HCT116 (cell line): Measurements from ENCODE around the gene ISCA2. TPM values are rescaled to one million over a fixed set of nuclear protein-coding genes. Genes with fewer than 3 reads are reported as not detected.

ENCODE experiments used
- ATAC-seq: fragments of 200-7000 bp; cut with Tn5 transposase; 2 replicates; pipeline ENCODE4 v1.9.1; 2020; ENCODE audit warnings: mild to moderate bottlenecking, moderate library complexity
- BruUV-seq: library from RNA; stranded (reverse); fragments of 400-500 nt; replicated peaks from 2 replicates; lab custom pipeline; 2021; lab: Mats Ljungman, UMichigan
- CTCF ChIA-PET: fragments of 300-600 bp; sonication (Branson Sonifier 250); formaldehyde crosslinking; loops from one replicate; lab custom pipeline; 2021; ENCODE audit warnings: antibody characterized with exemption; lab: Charles Lee
- POLR2A ChIA-PET: fragments of 300-600, 350-600 bp; sonication (Branson Sonifier 250); formaldehyde crosslinking; loops from one replicate; lab custom pipeline; 2021; ENCODE audit warnings: antibody characterized with exemption; lab: Charles Lee
- RAD21 ChIA-PET, 2 experiments: fragments of 300-600 bp; sonication (Branson Sonifier 250); formaldehyde crosslinking; loops; one replicate each; lab custom pipeline; 2023; ENCODE audit warnings: low total read pairs in 2 of 2; ENCODE audit not compliant: uncharacterized antibody in 2 of 2, unreplicated experiment in 2 of 2, low non-redundant PET in 1 of 2; lab: Charles Lee
- DNase-seq: peaks from one replicate; pipeline ENCODE4 v3.0.0-alpha.2; 2010; ENCODE audit warnings: low read depth, low spot score
- H2AFZ ChIP-seq: fragments of 200-600 bp; shearing (Covaris generic), sonication (generic); 2 replicates; pipeline ENCODE4 v1.6.1; 2017; ENCODE audit warnings: low read depth, mixed run types, mixed read lengths, antibody characterized with exemption, low read length; ENCODE audit not compliant: poor library complexity, severe bottlenecking
- H3K27ac ChIP-seq: 2 replicates; pipeline ENCODE4 v1.5.1; 2012; ENCODE audit warnings: low read depth, low read length
- H3K27me3 ChIP-seq: fragments of 200-600 bp; sonication (generic); 2 replicates; pipeline ENCODE4 v1.6.1; 2016; ENCODE audit warnings: mixed run types, low read length, mixed read lengths; ENCODE audit not compliant: insufficient read depth
- H3K36me3 ChIP-seq, 2 experiments: fragments of 200-500 bp in 1 of 2; fragments of 200-600 bp in 1 of 2; sonication (Bioruptor generic) in 1 of 2; sonication (generic) in 1 of 2; 2 replicates each; pipeline versions ENCODE4 v1.5.1 to v1.6.1; 2014 to 2016; ENCODE audit warnings: low read length in 2 of 2, inconsistent platforms in 1 of 2, mixed read lengths in 1 of 2, mixed run types in 1 of 2; ENCODE audit not compliant: insufficient read depth in 2 of 2, control insufficient read depth in 1 of 2
- H3K4me1 ChIP-seq, 2 experiments: fragments of 200-600 bp in 1 of 2; sonication (generic) in 1 of 2; 2 replicates each; pipeline versions ENCODE4 v1.5.1 to v1.6.1; 2012 to 2017; ENCODE audit warnings: low read length in 2 of 2, inconsistent platforms in 1 of 2, mild to moderate bottlenecking in 1 of 2, mixed read lengths in 1 of 2, mixed run types in 1 of 2, moderate library complexity in 1 of 2; ENCODE audit not compliant: insufficient read depth in 2 of 2, control insufficient read depth in 1 of 2
- H3K4me2 ChIP-seq: fragments of 200-600 bp; sonication (generic); 2 replicates; pipeline ENCODE4 v1.6.1; 2017; ENCODE audit warnings: mixed run types, low read length, mixed read lengths
- H3K4me3 ChIP-seq, 2 experiments: fragments of 200-600 bp in 1 of 2; sonication (generic) in 1 of 2; replicated peaks in 1 of 2; 2 replicates each; pipeline ENCODE4 v1.5.1; 2011 to 2016; ENCODE audit warnings: low read length in 2 of 2, control low read depth in 1 of 2, low read depth in 1 of 2, mild to moderate bottlenecking in 1 of 2, mixed read lengths in 1 of 2, mixed run types in 1 of 2
- H3K79me2 ChIP-seq: fragments of 200-600 bp; sonication (generic); 2 replicates; pipeline ENCODE4 v1.6.1; 2017; ENCODE audit warnings: mild to moderate bottlenecking, mixed run types, low read length, moderate library complexity, mixed read lengths; ENCODE audit not compliant: insufficient read depth
- H3K9ac ChIP-seq: fragments of 200-600 bp; sonication (generic); 2 replicates; pipeline ENCODE4 v1.6.1; 2016; ENCODE audit warnings: low read length, mixed read lengths
- H3K9me2 ChIP-seq: fragments of 200-600 bp; sonication (generic), shearing (Covaris generic); 2 replicates; pipeline ENCODE4 v1.6.1; 2017; ENCODE audit warnings: mixed run types, mild to moderate bottlenecking, moderate library complexity; ENCODE audit not compliant: insufficient read depth
- H3K9me3 ChIP-seq, 2 experiments: fragments of 200-500 bp in 1 of 2; fragments of 200-600 bp in 1 of 2; sonication (Bioruptor generic) in 1 of 2; sonication (generic) in 1 of 2; 2 replicates each; pipeline ENCODE4 v1.6.1; 2014 to 2017; ENCODE audit warnings: low read length in 2 of 2, mixed read lengths in 2 of 2, inconsistent platforms in 1 of 2, low read depth in 1 of 2, mild to moderate bottlenecking in 1 of 2, mixed run types in 1 of 2, moderate library complexity in 1 of 2; ENCODE audit not compliant: control insufficient read depth in 1 of 2, insufficient read depth in 1 of 2
- H4K20me1 ChIP-seq: fragments of 200-600 bp; sonication (generic), shearing (Covaris generic); 2 replicates; pipeline ENCODE4 v1.6.1; 2017; ENCODE audit warnings: mixed run types, mild to moderate bottlenecking, moderate library complexity; ENCODE audit not compliant: insufficient read depth
- CBX3 ChIP-seq: IDR thresholded peaks from 2 replicates; pipeline ENCODE4 v1.6.1; 2012; ENCODE audit warnings: low read depth
- EGR1 ChIP-seq: IDR thresholded peaks from 2 replicates; pipeline ENCODE4 v1.6.1; 2012; ENCODE audit warnings: low read depth
- ELF1 ChIP-seq: IDR thresholded peaks from 2 replicates; pipeline ENCODE4 v1.6.1; 2012; ENCODE audit warnings: low read depth, borderline replicate concordance
- EZH2 ChIP-seq: fragments of 200-600 bp; sonication (generic); IDR thresholded peaks from 2 replicates; pipeline ENCODE4 v1.6.1; 2017; ENCODE audit warnings: antibody characterized with exemption, mixed run types
- FOSL1 ChIP-seq: IDR thresholded peaks from 2 replicates; pipeline ENCODE4 v1.6.1; 2012; ENCODE audit warnings: low read depth
- MAX ChIP-seq: IDR thresholded peaks from 2 replicates; pipeline ENCODE4 v1.6.1; 2012
- POLR2AphosphoS5 ChIP-seq: IDR thresholded peaks from 2 replicates; pipeline ENCODE4 v1.6.1; 2011; ENCODE audit warnings: mild to moderate bottlenecking, low read depth, low read length, moderate library complexity
- SP1 ChIP-seq: IDR thresholded peaks from 2 replicates; pipeline ENCODE4 v1.6.1; 2012; ENCODE audit warnings: low read depth
- ZFX ChIP-seq: fragments of 450-650 bp; IDR thresholded peaks from 2 replicates; pipeline ENCODE4 v1.6.1; 2017
- intact Hi-C: fragments of 100-400 bp; cut with micrococcal nuclease; formaldehyde crosslinking; loops from 2 replicates; pipeline ENCODE4 v1.10.0; 2022
- total RNA-seq: library from RNA; stranded (reverse); gene quantifications from one replicate; pipeline ENCODE4 v1.2.1, GENCODE V29; 2021; ENCODE audit not compliant: unreplicated experiment

The ISCA2 gene
- total RNA-seq, 1 experiment from 2014 or later, result 27.5 TPM

GRCh38 chr14:74492776-74493342, 706 bp upstream of the ISCA2 start, which contains the start of gene NPC2:
TSS of gene NPC2 (minus strand) at chr14:74493305. CDS start at chr14:74493274, 31 bp downstream.
- intact Hi-C loops, result no loop called here
- Histone ChIP-seq H3K36me3 (no peaks in the 10 kb centered on the region), H3K9me3 (no peaks in the 10 kb centered on the region), H4K20me1 (no peaks in the 10 kb centered on the region), H3K79me2 (peaks cover 9% of the 10 kb centered on the region), H3K4me1 (peaks cover 45 to 58% of the 10 kb centered on the region in 2 experiments), H3K4me2 (peak within 1 kb of the TSS; percentile 97), H3K9ac (peak within 1 kb of the TSS; percentile 87), H3K27me3 (no peaks in the 10 kb centered on the region), H3K27ac (peak within 1 kb of the TSS; percentile 78), H2AFZ (peak within 1 kb of the TSS; percentile 65), H3K4me3 (peak within 1 kb of the TSS; percentile 86 to 94), H3K9me2 (no peaks in the 10 kb centered on the region)
- ChIA-PET CTCF (interaction anchor here (0.9 to 2.2 kb wide), 8 partner anchors 9 to 311 kb away, joined by 3 to 11 read pairs (median 8); no protein-coding TSS in a partner anchor), RAD21 (no interaction called here), POLR2A (interaction anchor here (1.0 to 1.3 kb wide), 2 partner anchors 73 to 124 kb away, joined by 3 to 4 read pairs; no protein-coding TSS in a partner anchor)
- DNase-seq, result no peak
- BruUV-seq, result no TSS peak
- peak; percentile 13 for ATAC-seq
- TF ChIP-seq FOSL1 (no peak), POLR2AphosphoS5 (0 out of 2 replicates have a peak, but pooled peaks have one; percentile 29)

GRCh38 chr14:74495356-74495755, 1.8 kb downstream of the ISCA2 start:
- intact Hi-C loops, result no loop called here
- CTCF ChIA-PET, result interaction anchor here (0.6 kb wide), 1 partner anchor 10 kb away, joined by 3 read pairs; no protein-coding TSS in a partner anchor
- H4K20me1 ChIP-seq, result no peaks in the 10 kb centered on the region
- H3K36me3 ChIP-seq, result no peaks in the 10 kb centered on the region
- peaks cover 9% of the 10 kb centered on the region for H3K79me2 ChIP-seq
- RAD21 ChIA-PET, result no interaction called here
- H2AFZ ChIP-seq, result no peak overlapping the region
- no peak overlapping the region for H3K9ac ChIP-seq
- ATAC-seq, result no peak
- H3K9me3 ChIP-seq, result no peaks in the 10 kb centered on the region
- no peak for TF ChIP-seq EGR1
- TF ChIP-seq CBX3, result no peak
- no peak for TF ChIP-seq SP1
- no peak for TF ChIP-seq MAX
- no peak for TF ChIP-seq ELF1
- TF ChIP-seq POLR2AphosphoS5, result no peak
- no peak for TF ChIP-seq EZH2
- no peak for TF ChIP-seq ZFX
- DNase-seq, result no peak
- H3K4me1 ChIP-seq, result peaks cover 23 to 33% of the 10 kb centered on the region in 2 experiments
- H3K27me3 ChIP-seq, result no peaks in the 10 kb centered on the region
- BruUV-seq, result no TSS peak
- no peak overlapping the region for H3K27ac ChIP-seq
- H3K4me2 ChIP-seq, result peak overlapping the region; percentile 96; the same call in 1 of the 2 replicates
- no peak overlapping the region for H3K4me3 ChIP-seq
- POLR2A ChIA-PET, result no interaction called here
- no peaks in the 10 kb centered on the region for H3K9me2 ChIP-seq
